Uterus (tissue), 2 donors: ENCODE measurements around the gene TAF5.

Experiments
- POLR2A ChIP-seq, 2 donors: fragments of 450-650 bp; IDR thresholded peaks; one replicate each; pipeline ENCODE4 v1.6.1; 2016; ENCODE audit warnings: antibody characterized with exemption in 2 of 2, mild to moderate bottlenecking in 1 of 2, moderate library complexity in 1 of 2
- TF ChIP-seq, protein P1 (sequence below), 4 experiments: fragments of 200-600 bp in 2 of 4; fragments of 450-650 bp in 2 of 4; sonication (generic) in 2 of 4; IDR thresholded peaks; one replicate each; pipeline ENCODE4 v1.5.1; 2016 to 2019; ENCODE audit warnings: antibody characterized with exemption in 4 of 4, mild to moderate bottlenecking in 2 of 4, moderate library complexity in 1 of 4

GRCh38 chr10:103396067-103396788 is 28.5 kb downstream of the TAF5 start, which contains the start of the genes ATP5MK and PDCD11:
- TF ChIP-seq, protein P1, sequence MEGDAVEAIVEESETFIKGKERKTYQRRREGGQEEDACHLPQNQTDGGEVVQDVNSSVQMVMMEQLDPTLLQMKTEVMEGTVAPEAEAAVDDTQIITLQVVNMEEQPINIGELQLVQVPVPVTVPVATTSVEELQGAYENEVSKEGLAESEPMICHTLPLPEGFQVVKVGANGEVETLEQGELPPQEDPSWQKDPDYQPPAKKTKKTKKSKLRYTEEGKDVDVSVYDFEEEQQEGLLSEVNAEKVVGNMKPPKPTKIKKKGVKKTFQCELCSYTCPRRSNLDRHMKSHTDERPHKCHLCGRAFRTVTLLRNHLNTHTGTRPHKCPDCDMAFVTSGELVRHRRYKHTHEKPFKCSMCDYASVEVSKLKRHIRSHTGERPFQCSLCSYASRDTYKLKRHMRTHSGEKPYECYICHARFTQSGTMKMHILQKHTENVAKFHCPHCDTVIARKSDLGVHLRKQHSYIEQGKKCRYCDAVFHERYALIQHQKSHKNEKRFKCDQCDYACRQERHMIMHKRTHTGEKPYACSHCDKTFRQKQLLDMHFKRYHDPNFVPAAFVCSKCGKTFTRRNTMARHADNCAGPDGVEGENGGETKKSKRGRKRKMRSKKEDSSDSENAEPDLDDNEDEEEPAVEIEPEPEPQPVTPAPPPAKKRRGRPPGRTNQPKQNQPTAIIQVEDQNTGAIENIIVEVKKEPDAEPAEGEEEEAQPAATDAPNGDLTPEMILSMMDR (IDR thresholded peaks at IDR 0.05), result peak in 2 of 4 experiments; percentile 14 to 23
- peak in 1 of 2 donors; percentile 61 for TF ChIP-seq POLR2A (IDR thresholded peaks at IDR 0.05)
